Activated CD4-positive, alpha-beta T cell treated with anti-CD3 and anti-CD28 coated beads, Interleukin-10, Interleukin-2, amounts not matched to agents 100 ng/mL and 50 ng/mL, durations not matched to agents 16 hours and 8 hours (primary cell): ENCODE measurements around the gene UBL4A.

ENCODE experiments used
- DNase-seq: peaks from one replicate; pipeline ENCODE4 v3.0.0-alpha.2; 2020

The UBL4A gene

DNA sequence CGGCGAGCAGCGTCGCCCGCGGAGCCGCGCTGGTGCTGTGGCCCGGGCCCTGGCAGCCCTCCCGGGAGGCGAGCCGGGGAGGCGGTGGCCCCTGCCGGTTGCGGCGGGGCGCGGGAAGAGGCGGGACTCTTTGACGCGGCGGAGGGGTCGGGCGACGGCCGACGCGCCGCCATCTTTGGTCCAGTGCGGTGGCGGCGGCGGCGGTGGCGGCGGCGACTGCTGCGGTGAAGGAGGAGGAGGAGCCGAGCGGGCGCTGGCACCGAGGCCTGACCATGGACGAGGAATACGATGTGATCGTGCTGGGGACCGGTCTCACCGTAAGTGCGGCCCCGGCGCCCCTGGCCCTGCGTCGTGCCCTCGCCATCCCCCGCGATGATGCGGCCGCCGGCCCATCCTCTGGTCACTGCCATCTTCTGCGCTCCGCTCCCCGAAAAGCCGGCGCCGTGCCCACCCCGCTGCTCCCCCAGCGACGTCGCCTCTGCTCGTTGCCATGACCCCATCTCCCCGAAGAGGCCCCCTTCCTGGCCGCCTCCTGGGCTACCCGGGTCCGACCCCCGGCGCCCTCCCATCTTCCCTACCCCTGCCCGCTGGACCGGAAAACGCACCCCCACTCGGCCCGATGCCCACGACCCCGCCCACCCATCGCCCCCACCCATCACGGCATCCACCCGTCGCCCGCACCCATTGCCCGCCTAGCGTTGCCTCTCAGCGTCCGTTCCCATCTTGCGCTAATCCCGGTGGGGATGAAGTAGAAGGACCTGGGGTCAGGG, 49.2 kb downstream of the UBL4A start, which contains the start of gene GDI1:
GDI1 (plus strand) TSS at position 172 of the 770 bp plus-strand sequence; CDS start at position 273, 101 bp downstream.
- peak; percentile 53 for DNase-seq

DNA sequence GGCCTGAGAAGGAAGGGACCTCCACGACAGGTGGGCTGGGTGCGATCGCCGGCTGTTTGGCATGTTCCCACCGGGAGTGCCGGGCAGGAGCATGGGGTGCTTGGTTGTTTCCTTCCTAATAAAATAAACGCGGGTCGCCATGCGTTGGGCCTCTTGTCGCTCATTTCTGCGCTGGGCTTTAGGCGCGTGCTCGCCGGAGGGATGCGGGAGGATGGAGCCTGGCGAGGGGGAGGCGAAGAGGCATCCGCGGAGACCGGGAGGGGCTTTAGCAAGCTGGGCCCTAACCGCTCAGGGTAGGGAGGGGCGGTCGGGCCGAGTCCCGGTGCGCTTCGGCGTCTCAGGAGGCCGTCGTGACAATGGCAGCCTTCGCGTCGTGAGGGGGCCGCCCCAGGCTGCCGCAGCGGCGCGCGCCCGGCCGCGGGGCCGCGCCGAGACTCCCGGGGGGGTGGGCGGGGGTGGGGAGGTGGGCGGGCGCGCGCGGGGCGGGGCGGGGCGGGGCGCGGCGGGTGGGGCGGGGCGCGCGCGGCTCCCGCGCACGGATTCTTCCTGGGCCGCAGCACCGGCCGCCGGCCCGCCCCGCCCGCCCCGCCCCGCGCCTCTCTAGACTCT, 49.9 kb downstream of the UBL4A start:
- peak; percentile 53 for DNase-seq

DNA sequence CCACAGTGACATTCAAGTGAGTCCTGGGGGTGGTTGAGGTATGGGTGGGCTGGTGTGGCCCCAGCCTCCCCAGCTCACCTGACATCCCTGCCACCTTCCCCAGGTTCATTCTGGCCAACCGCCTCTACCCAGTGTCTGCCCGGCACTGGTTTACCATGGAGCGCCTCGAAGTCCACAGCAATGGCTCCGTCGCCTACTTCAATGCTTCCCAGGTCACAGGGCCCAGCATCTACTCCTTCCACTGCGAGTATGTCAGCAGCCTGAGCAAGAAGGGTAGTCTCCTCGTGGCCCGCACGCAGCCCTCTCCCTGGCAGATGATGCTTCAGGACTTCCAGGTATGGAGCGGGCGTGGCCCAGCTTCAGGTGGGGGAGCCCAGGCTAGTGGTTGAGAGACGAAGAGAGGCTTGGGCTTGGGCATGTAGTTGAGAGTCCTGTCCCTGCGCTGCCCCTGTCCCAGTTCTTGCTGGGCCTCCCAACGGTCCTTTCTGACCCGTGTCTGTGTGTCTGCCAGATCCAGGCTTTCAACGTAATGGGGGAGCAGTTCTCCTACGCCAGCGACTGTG, 51.2 kb downstream of the UBL4A start:
- no peak for DNase-seq

- DNase-seq, result no peak
Measured at GRCh38 chrX:154434394-154435168, 51.8 kb downstream of the UBL4A start.
